ENCODE results near the gene TMEM273. TPM values are rescaled to one million over a fixed set of nuclear protein-coding genes. Genes with fewer than 3 reads are reported as not detected.

TMEM273 gene
- total RNA-seq, 1 experiment from 2014 or later, result not detected

- Histone ChIP-seq H3K79me2 (ENCODE audit: insufficient read depth, low read length) (no peaks in the 10 kb centered on the region), H3K4me1 (ENCODE audit: control insufficient read depth in 1 of 2, insufficient read depth in 2 of 2, low read length in 2 of 2) (no peaks in the 10 kb centered on the region), H3K4me3 (replicated peaks in 1 of 2; ENCODE audit: low read depth in 1 of 2, low read length in 2 of 2) (no peak overlapping the region), H3K27ac (ENCODE audit: low read depth, low read length) (no peak overlapping the region), H3K9me2 (ENCODE audit: insufficient read depth) (no peaks in the 10 kb centered on the region), H3K36me3 (ENCODE audit: control insufficient read depth in 1 of 2, insufficient read depth in 2 of 2, low read length in 2 of 2) (no peaks in the 10 kb centered on the region), H3K9me3 (ENCODE audit: control insufficient read depth in 1 of 2, insufficient read depth in 1 of 2, low read depth in 1 of 2, low read length in 2 of 2) (no peaks in the 10 kb centered on the region), H4K20me1 (ENCODE audit: insufficient read depth) (no peaks in the 10 kb centered on the region), H3K9ac (ENCODE audit: low read length) (no peak overlapping the region), H2AFZ (ENCODE audit: low read depth, low read length, poor library complexity, severe bottlenecking) (no peak overlapping the region), H3K27me3 (ENCODE audit: insufficient read depth, low read length) (peaks cover 82% of the 10 kb centered on the region), H3K4me2 (ENCODE audit: low read length) (no peak overlapping the region)
- intact Hi-C loops (cut with micrococcal nuclease), result no loop called here
- ChIA-PET POLR2A (no interaction called here), RAD21 (ENCODE audit: low non-redundant PET in 1 of 2, low total read pairs in 2 of 2, uncharacterized antibody in 2 of 2, unreplicated experiment in 2 of 2) (no interaction called here), CTCF (no interaction called here)
- ATAC-seq (no peak), DNase-seq (ENCODE audit: low read depth, low spot score) (no peak)
- BruUV-seq (replicated peaks), result no TSS peak
- no peak for TF ChIP-seq SIN3A (IDR thresholded peaks at IDR 0.05; ENCODE audit: low read depth)
- no peak for TF ChIP-seq SP1 (IDR thresholded peaks at IDR 0.05; ENCODE audit: low read depth)
- TF ChIP-seq YY1 (IDR thresholded peaks at IDR 0.05; ENCODE audit: extremely low read depth, insufficient replicate concordance, low read depth, low read length), result no peak
- TF ChIP-seq ELF1 (IDR thresholded peaks at IDR 0.05; ENCODE audit: borderline replicate concordance, low read depth), result no peak
- TF ChIP-seq EZH2 (IDR thresholded peaks at IDR 0.05), result no peak
- no peak for TF ChIP-seq FOSL1 (IDR thresholded peaks at IDR 0.05; ENCODE audit: low read depth)
- no peak for TF ChIP-seq ZNF274 (IDR thresholded peaks at IDR 0.05; ENCODE audit: low read depth, low read length)
- TF ChIP-seq RAD21 (IDR thresholded peaks at IDR 0.05; ENCODE audit: low read depth), result no peak
- no peak for TF ChIP-seq CBX3 (IDR thresholded peaks at IDR 0.05; ENCODE audit: low read depth)
- TF ChIP-seq CEBPB (IDR thresholded peaks at IDR 0.05; ENCODE audit: low read depth), result no peak
- no peak for TF ChIP-seq SRF (IDR thresholded peaks at IDR 0.05; ENCODE audit: low read depth)
- TF ChIP-seq MAX (IDR thresholded peaks at IDR 0.05), result no peak
- TF ChIP-seq JUND (IDR thresholded peaks at IDR 0.05), result no peak
- TF ChIP-seq ZBTB33 (IDR thresholded peaks at IDR 0.05; ENCODE audit: extremely low read depth, insufficient replicate concordance, low read length), result no peak
- TF ChIP-seq CTCF (IDR thresholded peaks at IDR 0.05 in 2 of 3, conservative IDR thresholded peaks at IDR 0.05 in 1 of 3; ENCODE audit: borderline replicate concordance in 1 of 3, insufficient read depth in 1 of 3, low read depth in 2 of 3, low read length in 2 of 3), result no peak
- no peak for TF ChIP-seq EZH2phosphoT487 (IDR thresholded peaks at IDR 0.05; ENCODE audit: borderline replicate concordance)
- no peak for TF ChIP-seq TCF7L2 (IDR thresholded peaks at IDR 0.05; ENCODE audit: borderline replicate concordance, extremely low read depth, insufficient read depth, insufficient read length)
- TF ChIP-seq POLR2A (IDR thresholded peaks at IDR 0.05; ENCODE audit: borderline replicate concordance, extremely low read depth, insufficient read depth, insufficient read length), result no peak
- no peak for TF ChIP-seq EGR1 (IDR thresholded peaks at IDR 0.05; ENCODE audit: low read depth)
These were observed 29.5 kb upstream of the TMEM273 start for GRCh38 chr10:49217645-49218044.
